K562 (cell line): Measurements from ENCODE around the gene MSL3. TPM values are rescaled to one million over a fixed set of nuclear protein-coding genes. Genes with fewer than 3 reads are reported as not detected.

Experiments used
- ATF3 ChIP-seq, 2 experiments: fragments of 450-650 bp in 1 of 2; sonication (generic) in 1 of 2; formaldehyde crosslinking in 1 of 2; IDR thresholded peaks in 1 of 2; conservative IDR thresholded peaks in 1 of 2; 2 replicates each; pipeline versions ENCODE4 v1.6.1 to v1.8.1; 2016 to 2023; ENCODE audit warnings: mild to moderate bottlenecking in 2 of 2, moderate library complexity in 2 of 2, inconsistent platforms in 1 of 2, missing genetic modification reagents in 1 of 2
- CBX8 ChIP-seq: fragments of 200-600 bp; sonication (generic); IDR thresholded peaks from 2 replicates; pipeline ENCODE4 v1.6.1; 2012; ENCODE audit warnings: borderline replicate concordance, mixed run types, low read depth, mild to moderate bottlenecking, moderate library complexity, mixed read lengths, low read length, control low read depth, inconsistent platforms; ENCODE audit not compliant: poor library complexity, severe bottlenecking; ENCODE audit errors: extremely low read depth
- CREBBP ChIP-seq: IDR thresholded peaks from one replicate; pipeline ENCODE4 v1.6.1; 2012; ENCODE audit warnings: low read depth, mild to moderate bottlenecking, control low read depth, inconsistent platforms, low read length
- ELF1 ChIP-seq: fragments of 200-800 bp; sonication (Bioruptor generic); IDR thresholded peaks from 2 replicates; pipeline ENCODE4 v1.6.1; 2016; ENCODE audit warnings: missing genetic modification characterization, missing compliant biosample characterization
- ETV5 ChIP-seq: sonication (generic); formaldehyde crosslinking; IDR thresholded peaks from 2 replicates; pipeline ENCODE4 v1.4.0; 2020; ENCODE audit warnings: low read depth, mild to moderate bottlenecking, missing genetic modification reagents
- FOXP1 ChIP-seq: sonication (generic); formaldehyde crosslinking; IDR thresholded peaks from 2 replicates; pipeline ENCODE4 v1.8.0; 2022; ENCODE audit warnings: mild to moderate bottlenecking, missing genetic modification reagents
- HDGF ChIP-seq: fragments of 450-650 bp; IDR thresholded peaks from 2 replicates; pipeline ENCODE4 v1.6.1; 2016
- ILK ChIP-seq: fragments of 450-650 bp; IDR thresholded peaks from 2 replicates; pipeline ENCODE4 v1.6.1; 2016; ENCODE audit warnings: missing genetic modification characterization, low read depth, mild to moderate bottlenecking, missing compliant biosample characterization, moderate library complexity, borderline replicate concordance
- KLF10 ChIP-seq: fragments of 250-450 bp; sonication (Bioruptor Pico); IDR thresholded peaks from 2 replicates; pipeline ENCODE4 v1.6.1; 2021; ENCODE audit warnings: matching md5 sums
- MAFK ChIP-seq: IDR thresholded peaks from 2 replicates; pipeline ENCODE4 v1.6.1; 2011; ENCODE audit warnings: low read length, improper control_type of control experiment
- RFX5 ChIP-seq: IDR thresholded peaks from 2 replicates; pipeline ENCODE4 v1.6.1; 2011; ENCODE audit warnings: low read depth, mild to moderate bottlenecking, improper control_type of control experiment, low read length
- ZNF449 ChIP-seq: fragments of 250-450 bp; sonication (Bioruptor Pico); IDR thresholded peaks from 2 replicates; pipeline ENCODE4 v1.8.0; 2022; ENCODE audit warnings: moderate library complexity, mild to moderate bottlenecking, inconsistent platforms
- ZNF79 ChIP-seq: fragments of 250-450 bp; sonication (Bioruptor Pico); IDR thresholded peaks from 2 replicates; pipeline ENCODE4 v1.4.0; 2020; ENCODE audit warnings: low read depth, mild to moderate bottlenecking, moderate library complexity
- ZZZ3 ChIP-seq: fragments of 450-650 bp; IDR thresholded peaks from 2 replicates; pipeline ENCODE4 v1.6.1; 2016; ENCODE audit warnings: antibody characterized with exemption, mild to moderate bottlenecking, moderate library complexity
- polyA plus RNA-seq, 8 experiments: library from polyadenylated mRNA; depleted of rRNA in 4 of 8; stranded (reverse) in 5 of 8; unstranded in 3 of 8; fragments of >200 nt; fragmentation: Nextera tagmentation in 2 of 8; fragmentation: Illumina TruSeq in 1 of 8; extraction: Ambion mirVana in 2 of 8; extraction: Trizol in 1 of 8; gene quantifications; 2 replicates each; pipeline versions ENCODE4 v1.2.1 to v1.2.3, GENCODE V29; 2011 to 2014; ENCODE audit warnings: inconsistent platforms in 1 of 8, missing spikeins in 1 of 8
- total RNA-seq, 7 experiments: library from RNA; depleted of rRNA in 6 of 7; stranded (reverse); fragments of >200 nt in 6 of 7; fragmentation: Illumina TruSeq in 2 of 7; extraction: Trizol in 2 of 7; gene quantifications; 2 replicates each; pipeline versions ENCODE4 v1.2.1 to v1.2.3, GENCODE V29; 2011 to 2021; ENCODE audit warnings: low replicate concordance in 1 of 7
- TF ChIP-seq, protein P1 (sequence below): sonication (generic); formaldehyde crosslinking; IDR thresholded peaks from 2 replicates; pipeline ENCODE4 v1.8.0; 2022; ENCODE audit warnings: missing genetic modification reagents, mild to moderate bottlenecking, moderate library complexity, borderline replicate concordance
- TF ChIP-seq, protein P2 (sequence below): sonication (generic); formaldehyde crosslinking; IDR thresholded peaks from 2 replicates; pipeline ENCODE4 v1.8.1; 2023; ENCODE audit warnings: missing genetic modification reagents, mild to moderate bottlenecking, borderline replicate concordance

Gene MSL3
- total and polyA plus RNA-seq, 9 of the 15 experiments (the other 6 are each of a cell fraction or from before 2014, with no cell fraction given) = 21.3 to 39.9 (median 27.1) TPM

GRCh38 chrX:11757719-11758399, at the start of gene MSL3 (continued):
- TF ChIP-seq, protein P1, sequence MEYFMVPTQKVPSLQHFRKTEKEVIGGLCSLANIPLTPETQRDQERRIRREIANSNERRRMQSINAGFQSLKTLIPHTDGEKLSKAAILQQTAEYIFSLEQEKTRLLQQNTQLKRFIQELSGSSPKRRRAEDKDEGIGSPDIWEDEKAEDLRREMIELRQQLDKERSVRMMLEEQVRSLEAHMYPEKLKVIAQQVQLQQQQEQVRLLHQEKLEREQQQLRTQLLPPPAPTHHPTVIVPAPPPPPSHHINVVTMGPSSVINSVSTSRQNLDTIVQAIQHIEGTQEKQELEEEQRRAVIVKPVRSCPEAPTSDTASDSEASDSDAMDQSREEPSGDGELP (CRISPR knock-in tag) = no peak; the same call in 1 of the 2 replicates
- no peak for TF ChIP-seq ILK (tag)
- TF ChIP-seq ATF3 (IDR thresholded peaks at IDR 0.05) = no peak
- TF ChIP-seq ATF3 (CRISPR knock-in tag; conservative IDR thresholded peaks at IDR 0.05) = no peak
- TF ChIP-seq ZNF79 (CRISPR knock-in tag) = no peak
- TF ChIP-seq RFX5 = no peak
- no peak for TF ChIP-seq ZZZ3
- TF ChIP-seq CBX8 = no peak
- TF ChIP-seq ETV5 (CRISPR knock-in tag) = 0 out of 2 replicates have a peak, but pooled peaks have one; percentile 42
- no peak for TF ChIP-seq ZNF449 (CRISPR knock-in tag)
- no peak for TF ChIP-seq HDGF
- TF ChIP-seq, protein P2, sequence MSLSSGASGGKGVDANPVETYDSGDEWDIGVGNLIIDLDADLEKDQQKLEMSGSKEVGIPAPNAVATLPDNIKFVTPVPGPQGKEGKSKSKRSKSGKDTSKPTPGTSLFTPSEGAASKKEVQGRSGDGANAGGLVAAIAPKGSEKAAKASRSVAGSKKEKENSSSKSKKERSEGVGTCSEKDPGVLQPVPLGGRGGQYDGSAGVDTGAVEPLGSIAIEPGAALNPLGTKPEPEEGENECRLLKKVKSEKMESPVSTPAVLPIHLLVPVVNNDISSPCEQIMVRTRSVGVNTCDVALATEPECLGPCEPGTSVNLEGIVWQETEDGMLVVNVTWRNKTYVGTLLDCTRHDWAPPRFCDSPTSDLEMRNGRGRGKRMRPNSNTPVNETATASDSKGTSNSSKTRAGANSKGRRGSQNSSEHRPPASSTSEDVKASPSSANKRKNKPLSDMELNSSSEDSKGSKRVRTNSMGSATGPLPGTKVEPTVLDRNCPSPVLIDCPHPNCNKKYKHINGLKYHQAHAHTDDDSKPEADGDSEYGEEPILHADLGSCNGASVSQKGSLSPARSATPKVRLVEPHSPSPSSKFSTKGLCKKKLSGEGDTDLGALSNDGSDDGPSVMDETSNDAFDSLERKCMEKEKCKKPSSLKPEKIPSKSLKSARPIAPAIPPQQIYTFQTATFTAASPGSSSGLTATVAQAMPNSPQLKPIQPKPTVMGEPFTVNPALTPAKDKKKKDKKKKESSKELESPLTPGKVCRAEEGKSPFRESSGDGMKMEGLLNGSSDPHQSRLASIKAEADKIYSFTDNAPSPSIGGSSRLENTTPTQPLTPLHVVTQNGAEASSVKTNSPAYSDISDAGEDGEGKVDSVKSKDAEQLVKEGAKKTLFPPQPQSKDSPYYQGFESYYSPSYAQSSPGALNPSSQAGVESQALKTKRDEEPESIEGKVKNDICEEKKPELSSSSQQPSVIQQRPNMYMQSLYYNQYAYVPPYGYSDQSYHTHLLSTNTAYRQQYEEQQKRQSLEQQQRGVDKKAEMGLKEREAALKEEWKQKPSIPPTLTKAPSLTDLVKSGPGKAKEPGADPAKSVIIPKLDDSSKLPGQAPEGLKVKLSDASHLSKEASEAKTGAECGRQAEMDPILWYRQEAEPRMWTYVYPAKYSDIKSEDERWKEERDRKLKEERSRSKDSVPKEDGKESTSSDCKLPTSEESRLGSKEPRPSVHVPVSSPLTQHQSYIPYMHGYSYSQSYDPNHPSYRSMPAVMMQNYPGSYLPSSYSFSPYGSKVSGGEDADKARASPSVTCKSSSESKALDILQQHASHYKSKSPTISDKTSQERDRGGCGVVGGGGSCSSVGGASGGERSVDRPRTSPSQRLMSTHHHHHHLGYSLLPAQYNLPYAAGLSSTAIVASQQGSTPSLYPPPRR (CRISPR knock-in tag) = no peak
- TF ChIP-seq MAFK = no peak
- no peak for TF ChIP-seq ELF1 (tag)
- TF ChIP-seq FOXP1 (CRISPR knock-in tag) = no peak
- no peak for TF ChIP-seq CREBBP
- no peak for TF ChIP-seq KLF10 (CRISPR knock-in tag)
